Hepatic stellate cell (primary cell): Measurements from ENCODE around the gene COPS8.

Experiments
- DNase-seq: peaks from one replicate; pipeline ENCODE4 v3.0.0; 2011; ENCODE audit warnings: low spot score

Gene COPS8

DNA sequence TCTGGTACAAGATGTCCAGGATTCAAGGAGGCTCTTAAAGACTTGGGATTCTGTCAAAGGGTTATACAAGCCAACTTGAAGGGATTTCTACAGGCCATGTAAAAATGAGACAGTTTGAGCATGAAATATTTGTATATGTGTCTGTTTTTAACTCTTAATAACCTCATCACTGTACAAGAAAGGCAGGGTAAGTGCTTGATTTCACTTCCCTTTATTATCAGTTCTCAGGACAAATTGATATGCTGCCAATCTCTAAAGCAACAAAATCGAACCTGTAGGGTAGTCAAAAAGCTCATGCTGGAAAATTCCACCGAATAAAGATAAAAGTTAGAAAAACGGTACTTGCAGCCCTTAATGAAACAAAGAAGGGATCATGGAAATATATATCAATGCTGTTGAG, 14.1 kb downstream of the COPS8 start:
- DNase-seq, result no peak

DNA sequence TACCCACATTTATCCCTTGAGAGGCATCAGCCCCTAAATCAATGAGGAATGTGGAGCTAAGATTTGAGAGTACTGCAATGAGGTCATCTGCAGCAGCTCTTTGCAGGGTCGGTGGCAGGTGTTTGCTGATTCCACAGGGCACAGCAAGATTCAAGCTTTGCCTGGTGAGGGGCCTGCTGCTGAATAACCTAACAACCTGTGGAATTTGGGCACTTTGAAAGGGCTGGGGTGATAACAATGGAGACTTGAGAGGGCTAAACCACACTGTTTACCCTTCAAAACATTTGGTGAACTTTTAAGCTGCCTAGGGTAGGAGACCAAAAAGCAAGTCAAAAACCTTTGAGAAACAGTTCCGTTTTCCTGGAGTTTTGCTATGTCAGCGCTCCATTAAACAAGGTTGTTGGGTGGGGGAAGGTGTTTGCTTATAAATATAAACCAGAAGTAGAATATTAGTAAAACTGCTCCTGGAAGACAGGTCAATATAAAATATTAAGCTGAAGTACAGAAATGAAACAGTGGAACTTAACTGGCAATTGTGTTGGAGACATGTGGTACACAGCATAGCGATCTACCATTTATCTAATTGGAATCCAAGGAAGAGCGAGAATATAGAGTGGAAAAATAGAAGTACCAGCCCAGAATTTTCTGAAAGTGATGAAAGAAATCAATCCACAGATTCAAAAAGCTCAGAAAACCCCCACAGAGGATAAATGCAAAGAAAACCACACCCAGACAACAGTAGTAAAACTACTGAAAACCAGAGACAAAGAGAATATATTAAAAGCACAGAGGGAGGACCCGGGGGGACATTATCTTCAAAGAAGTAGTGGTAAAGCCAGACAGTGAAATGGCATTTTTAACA, 15.7 kb downstream of the COPS8 start:
- DNase-seq, result no peak

DNA sequence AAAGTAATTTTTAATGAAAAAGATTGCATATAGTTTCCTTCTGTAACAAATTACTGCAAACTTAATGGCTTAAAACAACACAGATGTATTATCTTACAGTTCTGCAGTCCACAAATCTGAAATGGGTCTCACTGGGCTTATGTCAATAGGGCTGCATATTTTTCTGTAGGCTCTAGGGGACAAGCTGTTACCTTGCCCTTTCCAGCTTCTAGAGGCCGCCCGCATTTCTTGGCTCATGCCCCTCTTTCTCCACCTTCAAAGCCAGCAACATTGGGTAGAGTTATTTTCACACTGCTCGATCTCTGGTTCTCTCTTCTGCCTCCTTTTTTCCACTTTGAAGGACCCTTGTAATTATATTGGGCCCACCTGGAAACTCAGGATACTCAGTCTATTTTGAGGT, 16.7 kb downstream of the COPS8 start:
- DNase-seq, result no peak

DNA sequence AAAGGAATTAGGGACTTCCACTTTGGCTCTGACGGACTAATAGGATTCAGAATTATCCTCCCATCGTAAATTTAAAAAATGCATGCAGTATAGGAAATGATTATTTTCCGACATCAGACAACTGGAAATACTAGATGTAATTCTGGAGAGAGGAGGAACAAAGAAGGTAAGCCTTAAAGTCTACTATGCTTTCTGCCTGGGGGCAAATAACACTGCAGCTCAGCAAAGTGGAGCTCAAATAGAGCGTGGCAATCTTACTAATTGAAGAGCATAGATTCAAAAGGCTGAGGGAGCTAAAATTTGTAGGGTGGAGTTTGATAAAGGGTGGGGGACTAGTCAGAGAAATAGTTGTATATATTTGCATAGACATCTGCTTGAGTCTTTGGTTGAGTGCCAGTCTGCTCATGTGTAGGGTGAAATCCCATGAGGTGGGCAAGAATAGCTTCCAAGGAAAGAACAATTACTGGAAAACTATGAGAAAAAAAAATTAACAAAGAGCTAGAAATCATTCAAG, 23.8 kb downstream of the COPS8 start:
- no peak for DNase-seq

GRCh38 chr2:237113026-237113795, 27.5 kb downstream of the COPS8 start:
- no peak for DNase-seq

- DNase-seq, result no peak
Measured at GRCh38 chr2:237115870-237116269, 30.2 kb downstream of the COPS8 start.

DNA sequence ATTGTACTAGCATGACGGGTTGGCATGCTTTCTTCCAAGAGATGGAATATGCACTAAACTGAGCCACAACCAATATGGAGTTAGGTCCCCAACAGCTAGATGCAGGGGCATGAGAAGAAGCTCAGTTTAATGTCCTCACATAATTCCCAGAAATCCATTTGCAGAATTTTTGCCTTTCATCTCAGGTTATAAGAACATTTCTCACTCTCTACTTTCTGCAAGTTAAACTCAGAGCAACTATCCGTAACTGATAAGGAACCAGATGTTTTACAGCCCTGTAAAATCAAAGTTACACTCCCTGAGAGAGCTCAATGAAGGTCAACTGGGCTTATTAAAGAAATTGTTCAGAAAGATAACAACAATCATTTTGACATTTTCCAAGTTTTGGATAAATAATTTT, 30.7 kb downstream of the COPS8 start:
- DNase-seq, result no peak

DNA sequence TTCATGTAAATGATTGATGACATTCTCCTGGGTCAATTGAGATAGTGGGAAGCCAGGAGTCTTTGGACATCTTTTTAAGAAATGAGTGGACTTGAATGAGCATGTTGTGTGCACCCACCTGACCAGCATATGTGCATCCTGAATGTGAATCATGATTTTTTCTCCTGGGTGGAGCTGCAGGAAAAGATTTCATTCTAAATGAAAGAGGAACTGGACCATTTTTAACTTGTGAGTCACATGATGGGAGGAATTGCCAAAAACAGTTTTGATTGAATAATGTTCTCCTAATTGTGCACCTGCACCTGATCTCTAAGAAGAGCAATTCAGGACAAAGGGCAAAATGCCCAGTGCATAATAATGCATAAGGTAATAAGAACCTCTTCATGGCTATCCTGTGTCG, 32.3 kb downstream of the COPS8 start:
- no peak for DNase-seq

GRCh38 chr2:237118561-237119155, 33.0 kb downstream of the COPS8 start:
- DNase-seq, result no peak

GRCh38 chr2:237120916-237121315, 35.2 kb downstream of the COPS8 start:
- no peak for DNase-seq

GRCh38 chr2:237121321-237121720, 35.6 kb downstream of the COPS8 start:
- DNase-seq, result no peak

DNA sequence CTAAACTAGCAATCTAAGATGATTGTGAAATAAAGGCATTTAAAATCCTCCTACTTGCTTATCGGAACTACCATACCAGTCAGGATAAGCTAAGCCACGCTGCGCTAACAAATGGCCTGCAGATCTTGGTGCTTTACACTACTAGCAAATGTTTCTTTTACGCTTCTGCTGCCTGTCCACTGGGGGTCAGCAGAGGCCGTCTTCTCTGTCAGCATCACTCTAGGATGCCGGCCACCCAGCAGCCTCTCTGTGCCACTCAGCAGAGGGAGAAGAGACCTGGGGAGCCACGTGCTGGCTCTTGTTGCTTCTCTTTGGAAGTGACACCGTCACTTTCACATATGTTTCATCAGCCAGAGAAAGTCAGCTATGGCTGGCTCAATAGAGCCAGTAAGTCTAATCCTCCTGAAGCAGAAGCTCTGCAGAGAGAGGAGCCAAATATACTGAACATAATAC, 36.6 kb downstream of the COPS8 start:
- DNase-seq, result peak; percentile 67

- no peak for DNase-seq
Measured at GRCh38 chr2:237124820-237125219, 39.1 kb downstream of the COPS8 start.

DNA sequence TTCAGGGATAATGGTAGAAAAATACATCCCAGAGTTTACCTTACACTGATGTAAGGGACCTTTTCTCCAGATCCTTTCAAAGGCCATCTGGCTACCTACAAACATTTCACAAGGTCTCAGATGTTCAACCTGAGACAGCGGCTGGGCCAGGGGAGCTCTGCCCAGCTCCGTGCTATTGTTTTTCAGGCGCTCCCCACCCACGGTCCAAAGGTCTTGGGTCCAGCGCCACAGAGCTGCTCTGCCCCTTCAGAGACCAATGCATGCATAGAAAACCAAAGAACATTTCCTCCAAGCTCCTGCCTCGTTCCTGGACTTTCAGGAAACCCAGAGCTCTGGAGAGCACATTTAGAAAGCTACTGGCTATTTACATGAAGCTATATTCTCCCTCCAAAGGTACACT, 40.3 kb downstream of the COPS8 start:
- DNase-seq, result no peak

GRCh38 chr2:237126519-237127174, 41.0 kb downstream of the COPS8 start:
- DNase-seq, result no peak

GRCh38 chr2:237128026-237128703, 42.5 kb downstream of the COPS8 start:
- DNase-seq, result peak; percentile 93

- no peak for DNase-seq
Measured at GRCh38 chr2:237128845-237129592, 43.3 kb downstream of the COPS8 start.

- no peak for DNase-seq
Measured at GRCh38 chr2:237129625-237130263, 44.1 kb downstream of the COPS8 start.

DNA sequence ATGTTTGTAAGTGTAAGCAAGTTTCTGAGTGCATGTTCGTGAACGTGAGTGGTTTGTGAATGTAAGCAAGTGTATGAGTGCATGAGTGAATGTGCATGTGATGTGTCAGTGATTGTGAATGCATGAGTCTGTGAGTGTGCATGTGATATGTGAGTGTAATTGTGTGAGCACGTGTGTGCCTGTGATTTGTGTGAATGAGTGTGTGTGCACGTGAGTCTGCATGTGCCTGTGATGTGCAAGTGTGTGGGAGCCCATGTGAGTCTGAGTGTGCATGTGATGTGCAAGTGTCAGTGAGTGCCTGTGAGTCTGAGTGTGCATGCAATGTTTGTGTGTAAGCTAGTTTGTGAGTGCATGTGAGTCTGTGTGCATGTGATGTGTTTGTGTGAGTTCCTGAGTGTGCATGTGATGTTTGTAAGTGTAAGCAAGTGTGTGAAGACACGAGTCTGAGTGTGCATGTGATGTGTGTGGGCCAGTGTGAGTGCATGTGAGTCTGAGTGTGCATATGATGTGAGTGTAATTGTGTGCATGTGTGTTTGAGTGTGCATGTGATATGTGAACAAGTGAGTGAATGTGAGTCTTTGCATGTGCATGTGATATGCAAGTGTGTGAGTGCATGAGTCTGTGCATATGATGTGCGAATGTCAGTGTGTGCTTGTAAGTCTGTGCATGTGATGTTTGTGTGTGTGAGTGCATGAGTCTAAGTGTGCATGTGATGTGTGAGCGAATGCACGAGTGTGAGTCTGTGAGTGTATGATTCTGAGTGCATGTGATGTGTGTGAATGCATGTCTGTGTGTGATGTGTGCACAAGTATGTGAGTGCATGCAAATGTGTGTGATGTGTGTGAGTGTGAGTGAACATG, 45.1 kb downstream of the COPS8 start:
- DNase-seq, result no peak
